Testis (tissue), 2 donors: ENCODE measurements around the gene GPR68.

ENCODE experiments used
- POLR2A ChIP-seq: fragments of 450-650 bp; IDR thresholded peaks from one replicate; pipeline ENCODE4 v1.6.1; 2017; ENCODE audit warnings: antibody characterized with exemption, mild to moderate bottlenecking, moderate library complexity
- TF ChIP-seq, protein P1 (sequence below), 3 experiments: fragments of 450-650 bp in 2 of 3; fragments of 200-600 bp in 1 of 3; sonication (generic) in 1 of 3; IDR thresholded peaks; one replicate each; pipeline ENCODE4 v1.5.1; 2016 to 2019; ENCODE audit warnings: antibody characterized with exemption in 3 of 3, mild to moderate bottlenecking in 2 of 3, moderate library complexity in 1 of 3

DNA sequence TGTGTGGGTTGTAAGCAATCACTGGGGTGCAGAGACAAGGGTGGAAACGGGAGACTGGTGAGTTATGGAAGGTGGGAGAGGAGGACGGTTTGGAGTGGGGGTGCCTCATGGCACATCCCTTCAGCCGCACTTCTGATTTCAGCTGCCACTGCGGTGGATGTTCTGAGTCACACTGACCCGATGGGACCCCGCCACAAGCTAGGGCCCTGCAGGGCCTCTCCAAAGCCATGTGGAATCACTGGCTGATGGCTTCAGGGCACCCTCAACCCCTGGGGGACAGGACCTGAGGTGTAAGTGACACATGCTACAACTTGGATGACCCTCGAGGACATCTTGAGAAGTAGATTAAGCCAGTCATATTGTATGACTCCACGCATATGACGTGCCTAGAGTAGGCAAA lies 53.7 kb downstream of the GPR68 start:
- TF ChIP-seq, protein P1, sequence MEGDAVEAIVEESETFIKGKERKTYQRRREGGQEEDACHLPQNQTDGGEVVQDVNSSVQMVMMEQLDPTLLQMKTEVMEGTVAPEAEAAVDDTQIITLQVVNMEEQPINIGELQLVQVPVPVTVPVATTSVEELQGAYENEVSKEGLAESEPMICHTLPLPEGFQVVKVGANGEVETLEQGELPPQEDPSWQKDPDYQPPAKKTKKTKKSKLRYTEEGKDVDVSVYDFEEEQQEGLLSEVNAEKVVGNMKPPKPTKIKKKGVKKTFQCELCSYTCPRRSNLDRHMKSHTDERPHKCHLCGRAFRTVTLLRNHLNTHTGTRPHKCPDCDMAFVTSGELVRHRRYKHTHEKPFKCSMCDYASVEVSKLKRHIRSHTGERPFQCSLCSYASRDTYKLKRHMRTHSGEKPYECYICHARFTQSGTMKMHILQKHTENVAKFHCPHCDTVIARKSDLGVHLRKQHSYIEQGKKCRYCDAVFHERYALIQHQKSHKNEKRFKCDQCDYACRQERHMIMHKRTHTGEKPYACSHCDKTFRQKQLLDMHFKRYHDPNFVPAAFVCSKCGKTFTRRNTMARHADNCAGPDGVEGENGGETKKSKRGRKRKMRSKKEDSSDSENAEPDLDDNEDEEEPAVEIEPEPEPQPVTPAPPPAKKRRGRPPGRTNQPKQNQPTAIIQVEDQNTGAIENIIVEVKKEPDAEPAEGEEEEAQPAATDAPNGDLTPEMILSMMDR (IDR thresholded peaks at IDR 0.05): no peak
- TF ChIP-seq POLR2A: no peak
